Measurements from ENCODE around the gene ARHGAP4.

ARHGAP4 gene

GRCh38 chrX:153971124-153971449 lies 45.0 kb upstream of the ARHGAP4 start:
- Histone ChIP-seq H4K20me1 (ENCODE audit: insufficient read depth, low read length) (no peaks in the 10 kb centered on the region), H3K9ac (ENCODE audit: low read length) (peak overlapping the region; percentile 87), H3F3A (ENCODE audit: insufficient read depth, low read length) (no peaks in the 10 kb centered on the region), H3K79me2 (ENCODE audit: insufficient read depth, low read length) (peaks cover 36% of the 10 kb centered on the region), H3K4me2 (ENCODE audit: low read length) (peak overlapping the region; percentile 99), H3K36me3 (ENCODE audit: insufficient read depth, low read length) (peaks cover 21% of the 10 kb centered on the region; the same call in 1 of the 2 replicates), H3K4me1 (ENCODE audit: insufficient read depth, low read length, severe bottlenecking) (peaks cover 49% of the 10 kb centered on the region), H3K4me3 (ENCODE audit: low read depth, low read length, poor library complexity, severe bottlenecking) (peak overlapping the region; percentile 93), H3K27ac (ENCODE audit: low read depth, low read length, poor library complexity, severe bottlenecking) (peak overlapping the region; percentile 97), H3K9me3 (ENCODE audit: low read length) (no peaks in the 10 kb centered on the region), H2AFZ (ENCODE audit: low read length) (no peak overlapping the region), H3K27me3 (ENCODE audit: insufficient read depth, low read length) (no peaks in the 10 kb centered on the region), H3K9me2 (ENCODE audit: low read depth, low read length) (no peaks in the 10 kb centered on the region)
- TF ChIP-seq EZH2 (IDR thresholded peaks at IDR 0.05; ENCODE audit: borderline replicate concordance, low read length) (no peak), CTCF (IDR thresholded peaks at IDR 0.05; ENCODE audit: low read length) (no peak)

- TF ChIP-seq CTCF (IDR thresholded peaks at IDR 0.05; ENCODE audit: low read length) (no peak), EZH2 (IDR thresholded peaks at IDR 0.05; ENCODE audit: borderline replicate concordance, low read length) (no peak)
- H3K27ac ChIP-seq (ENCODE audit: low read depth, low read length, poor library complexity, severe bottlenecking) = peak overlapping the region; percentile 97
- no peaks in the 10 kb centered on the region for H3F3A ChIP-seq (ENCODE audit: insufficient read depth, low read length)
- H3K9ac ChIP-seq (ENCODE audit: low read length) = peak overlapping the region; percentile 87
- no peaks in the 10 kb centered on the region for H3K27me3 ChIP-seq (ENCODE audit: insufficient read depth, low read length)
- H4K20me1 ChIP-seq (ENCODE audit: insufficient read depth, low read length) = no peaks in the 10 kb centered on the region
- H2AFZ ChIP-seq (ENCODE audit: low read length) = no peak overlapping the region
- no peaks in the 10 kb centered on the region for H3K9me2 ChIP-seq (ENCODE audit: low read depth, low read length)
- H3K36me3 ChIP-seq (ENCODE audit: insufficient read depth, low read length) = peaks cover 26% of the 10 kb centered on the region; the same call in 1 of the 2 replicates
- H3K4me2 ChIP-seq (ENCODE audit: low read length) = peak overlapping the region; percentile 99
- peaks cover 41% of the 10 kb centered on the region for H3K79me2 ChIP-seq (ENCODE audit: insufficient read depth, low read length)
- peak overlapping the region; percentile 93 for H3K4me3 ChIP-seq (ENCODE audit: low read depth, low read length, poor library complexity, severe bottlenecking)
- peaks cover 55% of the 10 kb centered on the region for H3K4me1 ChIP-seq (ENCODE audit: insufficient read depth, low read length, severe bottlenecking)
- no peaks in the 10 kb centered on the region for H3K9me3 ChIP-seq (ENCODE audit: low read length)
Observed at GRCh38 chrX:153970357-153971123, 44.5 kb upstream of the ARHGAP4 start.

DNA sequence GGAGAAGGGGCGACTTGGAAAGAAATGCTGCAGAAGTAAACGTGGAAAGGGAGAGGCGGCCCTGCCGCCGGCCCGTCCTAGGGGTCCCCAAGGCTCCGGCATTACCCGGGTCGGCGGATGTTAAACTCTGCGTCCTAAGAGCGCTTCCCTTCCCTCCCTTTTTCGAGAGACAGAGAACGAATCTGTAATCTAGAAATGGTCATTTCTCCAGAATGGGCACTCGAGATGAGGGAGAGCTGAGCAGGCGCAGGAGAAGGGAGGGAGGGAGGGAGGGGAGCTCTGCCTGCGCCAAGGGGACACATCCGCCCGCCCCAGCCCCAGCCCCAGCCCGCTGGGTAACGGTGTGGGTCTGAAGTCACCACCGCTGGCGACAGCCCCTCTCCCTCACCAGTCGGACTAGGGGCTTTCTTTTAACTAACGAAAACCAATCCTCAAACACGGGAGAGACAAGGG lies 43.9 kb upstream of the ARHGAP4 start:
- peak overlapping the region; percentile 97 for H3K27ac ChIP-seq (ENCODE audit: low read depth, low read length, poor library complexity, severe bottlenecking)
- H3K79me2 ChIP-seq (ENCODE audit: insufficient read depth, low read length) = peaks cover 47% of the 10 kb centered on the region

More for the DNA sequence above, 43.9 kb upstream of the ARHGAP4 start:
- no peaks in the 10 kb centered on the region for H3K9me3 ChIP-seq (ENCODE audit: low read length)
- no peaks in the 10 kb centered on the region for H3F3A ChIP-seq (ENCODE audit: insufficient read depth, low read length)
- H3K4me2 ChIP-seq (ENCODE audit: low read length) = peak overlapping the region; percentile 99
- H3K4me3 ChIP-seq (ENCODE audit: low read depth, low read length, poor library complexity, severe bottlenecking) = peak overlapping the region; percentile 93
- TF ChIP-seq EZH2 (IDR thresholded peaks at IDR 0.05; ENCODE audit: borderline replicate concordance, low read length) = no peak
- no peak for TF ChIP-seq CTCF (IDR thresholded peaks at IDR 0.05; ENCODE audit: low read length)
- peaks cover 57% of the 10 kb centered on the region for H3K4me1 ChIP-seq (ENCODE audit: insufficient read depth, low read length, severe bottlenecking)
- no peak overlapping the region for H2AFZ ChIP-seq (ENCODE audit: low read length)
- H3K9ac ChIP-seq (ENCODE audit: low read length) = peak overlapping the region; percentile 87
- no peaks in the 10 kb centered on the region for H3K9me2 ChIP-seq (ENCODE audit: low read depth, low read length)
- H3K36me3 ChIP-seq (ENCODE audit: insufficient read depth, low read length) = peaks cover 29% of the 10 kb centered on the region; the same call in 1 of the 2 replicates
- no peaks in the 10 kb centered on the region for H3K27me3 ChIP-seq (ENCODE audit: insufficient read depth, low read length)
- no peaks in the 10 kb centered on the region for H4K20me1 ChIP-seq (ENCODE audit: insufficient read depth, low read length)
